H9 (cell line): ENCODE data around the gene KIAA1210. TPM values are rescaled to one million over a fixed set of nuclear protein-coding genes. Genes with fewer than 3 reads are reported as not detected.

ENCODE experiments used
- DNase-seq: peaks from one replicate; pipeline ENCODE4 v3.0.0-alpha.2; 2017
- H2AFZ ChIP-seq: one replicate; pipeline ENCODE4 v1.6.1; 2013; ENCODE audit warnings: mild to moderate bottlenecking, low read length, control low read depth, moderate library complexity
- H2AK5ac ChIP-seq: 2 replicates; pipeline ENCODE4 v1.6.1; 2013; ENCODE audit warnings: low read length, control low read depth, mixed read lengths; ENCODE audit not compliant: insufficient read length
- H2BK120ac ChIP-seq: one replicate; pipeline ENCODE4 v1.6.1; 2013; ENCODE audit warnings: low read depth, mild to moderate bottlenecking, low read length, control low read depth, inconsistent platforms; ENCODE audit not compliant: poor library complexity, severe bottlenecking
- H2BK12ac ChIP-seq: 2 replicates; pipeline ENCODE4 v1.6.1; 2013; ENCODE audit warnings: low read length, control low read depth, mixed read lengths, low read depth; ENCODE audit not compliant: insufficient read length
- H2BK15ac ChIP-seq: 2 replicates; pipeline ENCODE4 v1.6.1; 2013; ENCODE audit warnings: low read depth, low read length, control low read depth
- H2BK20ac ChIP-seq: one replicate; pipeline ENCODE4 v1.6.1; 2013; ENCODE audit warnings: low read depth, mild to moderate bottlenecking, low read length, control low read depth, inconsistent platforms; ENCODE audit not compliant: poor library complexity, severe bottlenecking
- H2BK5ac ChIP-seq: 2 replicates; pipeline ENCODE4 v1.6.1; 2013; ENCODE audit warnings: low read length, control low read depth, mixed read lengths; ENCODE audit not compliant: insufficient read length
- H3K14ac ChIP-seq: 2 replicates; pipeline ENCODE4 v1.6.1; 2013; ENCODE audit warnings: low read length, control low read depth; ENCODE audit not compliant: insufficient read depth
- H3K18ac ChIP-seq: 2 replicates; pipeline ENCODE4 v1.6.1; 2013; ENCODE audit warnings: low read depth, mild to moderate bottlenecking, mixed read lengths, low read length, control low read depth; ENCODE audit not compliant: insufficient read length
- H3K23ac ChIP-seq: 2 replicates; pipeline ENCODE4 v1.6.1; 2013; ENCODE audit warnings: low read length, control low read depth, mixed read lengths, low read depth; ENCODE audit not compliant: insufficient read length
- H3K23me2 ChIP-seq: 2 replicates; pipeline ENCODE4 v1.6.1; 2013; ENCODE audit warnings: low read depth, mild to moderate bottlenecking, mixed read lengths, low read length, control low read depth; ENCODE audit not compliant: insufficient read length, poor library complexity, severe bottlenecking
- H3K27ac ChIP-seq: 2 replicates; pipeline ENCODE4 v1.5.1; 2013; ENCODE audit warnings: low read length, control low read depth, mixed read lengths, low read depth; ENCODE audit not compliant: insufficient read length
- H3K27me3 ChIP-seq: 2 replicates; pipeline ENCODE4 v1.6.1; 2013; ENCODE audit warnings: low read length, control low read depth, inconsistent platforms; ENCODE audit not compliant: insufficient read depth
- H3K4ac ChIP-seq: 2 replicates; pipeline ENCODE4 v1.6.1; 2013; ENCODE audit warnings: low read depth, mild to moderate bottlenecking, control low read depth, inconsistent platforms, low read length, moderate library complexity
- H3K4me1 ChIP-seq: 2 replicates; pipeline ENCODE4 v1.6.1; 2013; ENCODE audit warnings: low read length, control low read depth, inconsistent platforms; ENCODE audit not compliant: insufficient read depth
- H3K4me2 ChIP-seq: 2 replicates; pipeline ENCODE4 v1.6.1; 2013; ENCODE audit warnings: low read length, control low read depth, mixed read lengths; ENCODE audit not compliant: insufficient read length, insufficient read depth
- H3K56ac ChIP-seq: 2 replicates; pipeline ENCODE4 v1.6.1; 2013; ENCODE audit warnings: low read depth, mild to moderate bottlenecking, mixed read lengths, low read length, control low read depth; ENCODE audit not compliant: insufficient read length
- H3K79me1 ChIP-seq: 2 replicates; pipeline ENCODE4 v1.6.1; 2013; ENCODE audit warnings: low read depth, mild to moderate bottlenecking, moderate library complexity, low read length, control low read depth, inconsistent platforms; ENCODE audit not compliant: insufficient read depth, poor library complexity, severe bottlenecking
- H3K79me2 ChIP-seq: 2 replicates; pipeline ENCODE4 v1.6.1; 2013; ENCODE audit warnings: low read length, control low read depth, inconsistent platforms; ENCODE audit not compliant: insufficient read depth
- H3K9ac ChIP-seq: 2 replicates; pipeline ENCODE4 v1.6.1; 2013; ENCODE audit warnings: low read length, control low read depth, mixed read lengths; ENCODE audit not compliant: insufficient read length; ENCODE audit errors: extremely low read depth
- H3K9me3 ChIP-seq: one replicate; pipeline ENCODE4 v1.6.1; 2013; ENCODE audit warnings: low read depth, low read length, inconsistent platforms; ENCODE audit not compliant: control insufficient read depth
- H3T11ph ChIP-seq: one replicate; pipeline ENCODE4 v1.6.1; 2013; ENCODE audit warnings: mild to moderate bottlenecking, low read length, control low read depth, inconsistent platforms
- H4K20me1 ChIP-seq: one replicate; pipeline ENCODE4 v1.6.1; 2013; ENCODE audit not compliant: control insufficient read depth, insufficient read length, insufficient read depth
- H4K5ac ChIP-seq: 2 replicates; pipeline ENCODE4 v1.6.1; 2013; ENCODE audit warnings: low read depth, mild to moderate bottlenecking, mixed read lengths, low read length, control low read depth; ENCODE audit not compliant: insufficient read length
- H4K8ac ChIP-seq: replicated peaks from 2 replicates; pipeline ENCODE4 v1.6.1; 2013; ENCODE audit warnings: low read length, control low read depth, mixed read lengths, low read depth; ENCODE audit not compliant: insufficient read length
- H4K91ac ChIP-seq: 2 replicates; pipeline ENCODE4 v1.6.1; 2013; ENCODE audit warnings: low read depth, mild to moderate bottlenecking, moderate library complexity, mixed read lengths, low read length, control low read depth; ENCODE audit not compliant: insufficient read length
- H3K27ac Mint-ChIP-seq, 3 experiments: 2 replicates in 2 of 3; 3 replicates in 1 of 3; pipeline ENCODE4 v1.8.0; 2020 to 2021; ENCODE audit warnings: mixed read lengths in 3 of 3, mild to moderate bottlenecking in 1 of 3, moderate library complexity in 1 of 3
- H3K27me3 Mint-ChIP-seq: 2 replicates; pipeline ENCODE4 v1.8.0; 2021; ENCODE audit warnings: low read depth, mild to moderate bottlenecking, moderate library complexity, mixed read lengths
- H3K36me3 Mint-ChIP-seq, 3 experiments: 2 replicates in 2 of 3; 3 replicates in 1 of 3; pipeline ENCODE4 v1.8.0; 2020 to 2021; ENCODE audit warnings: low read depth in 3 of 3, mixed read lengths in 3 of 3; ENCODE audit not compliant: insufficient read depth in 1 of 3
- H3K4me1 Mint-ChIP-seq, 2 experiments: 2 replicates each; pipeline ENCODE4 v1.8.0; 2020; ENCODE audit warnings: mixed read lengths in 2 of 2
- H3K4me3 Mint-ChIP-seq, 2 experiments: 2 replicates in 1 of 2; 3 replicates in 1 of 2; pipeline ENCODE4 v1.8.0; 2020 to 2021; ENCODE audit warnings: mild to moderate bottlenecking in 2 of 2, mixed read lengths in 2 of 2, moderate library complexity in 1 of 2
- H3K9me3 Mint-ChIP-seq, 2 experiments: 2 replicates in 1 of 2; 3 replicates in 1 of 2; pipeline ENCODE4 v1.8.0; 2020; ENCODE audit warnings: mild to moderate bottlenecking in 2 of 2, mixed read lengths in 2 of 2, moderate library complexity in 1 of 2
- CTCF ChIP-seq: fragments of 200-600 bp; sonication (generic); conservative IDR thresholded peaks from 3 replicates; pipeline ENCODE4 v1.8.0; 2021; ENCODE audit warnings: antibody characterized with exemption, mild to moderate bottlenecking
- WGBS: extraction: QIAGEN DNeasy Blood & Tissue Kit; methylation state at CpG from one replicate; pipeline ENCODE4 v1.1.7; 2013; ENCODE audit warnings: missing lambda C conversion rate, low lambda C conversion rate, mixed read lengths; ENCODE audit not compliant: insufficient read length; ENCODE audit errors: extremely low coverage; 5-methylcytosine and 5-hydroxymethylcytosine counted together
- total RNA-seq: library from RNA; stranded (reverse); gene quantifications from 2 replicates; pipeline ENCODE4 v1.2.1, GENCODE V29; 2021

KIAA1210 gene
- total RNA-seq, 1 experiment from 2014 or later: not detected

- TF ChIP-seq CTCF: peak; percentile 67
These were observed 60.4 kb downstream of the KIAA1210 start for GRCh38 chrX:119067023-119067739.

More at GRCh38 chrX:119067023-119067739, 60.4 kb downstream of the KIAA1210 start:
- H3K4me2 ChIP-seq: no peak overlapping the region
- H2AK5ac ChIP-seq: no peak overlapping the region
- no peaks in the 10 kb centered on the region for H3K79me1 ChIP-seq
- no peak overlapping the region for H2BK120ac ChIP-seq
- H3K56ac ChIP-seq: no peak overlapping the region
- H2BK5ac ChIP-seq: no peak overlapping the region
- peaks cover 39% of the 10 kb centered on the region for H3K9me3 ChIP-seq
- H2BK20ac ChIP-seq: no peak overlapping the region
- peaks cover 34 to 35% of the 10 kb centered on the region in 2 experiments for H3K9me3 Mint-ChIP-seq
- H3K27ac ChIP-seq: no peak overlapping the region
- no peak overlapping the region for H4K91ac ChIP-seq
- H3K23ac ChIP-seq: no peak overlapping the region
- no peak overlapping the region for H2AFZ ChIP-seq
- no peak overlapping the region for H3K4ac ChIP-seq
- H3K4me1 ChIP-seq: no peaks in the 10 kb centered on the region
- H3K27me3 ChIP-seq: no peaks in the 10 kb centered on the region
- no peak overlapping the region for H4K8ac ChIP-seq
- H3T11ph ChIP-seq: no peak overlapping the region
- peaks cover 6 to 7% of the 10 kb centered on the region in 2 experiments for H3K4me1 Mint-ChIP-seq
- H4K5ac ChIP-seq: no peak overlapping the region
- H3K9ac ChIP-seq: no peak overlapping the region
- H3K14ac ChIP-seq: no peak overlapping the region
- H4K20me1 ChIP-seq: no peaks in the 10 kb centered on the region
- no peaks in the 10 kb centered on the region for H3K23me2 ChIP-seq
- no peaks in the 10 kb centered on the region for H3K79me2 ChIP-seq
- peak; percentile 42 for DNase-seq
- no peak overlapping the region for H3K18ac ChIP-seq
- H3K27me3 Mint-ChIP-seq: peaks cover 4% of the 10 kb centered on the region; the same call in 1 of the 2 replicates
- no peak overlapping the region for H3K27ac Mint-ChIP-seq
- no peak overlapping the region for H2BK12ac ChIP-seq
- no peak overlapping the region for H3K4me3 Mint-ChIP-seq
- H3K36me3 Mint-ChIP-seq: peaks cover 0 to 6% (median 0%) of the 10 kb centered on the region in 3 experiments; a peak in 1 of 7 replicates
- no peak overlapping the region for H2BK15ac ChIP-seq
- WGBS: no CpG with 5 or more reads among the region's 7 CpGs
